CD4-positive, alpha-beta T cell (primary cell): ENCODE results near the gene SELPLG. TPM values are rescaled to one million over a fixed set of nuclear protein-coding genes. Genes with fewer than 3 reads are reported as not detected.
A peak's percentile ranks its signal among the peaks of the same experiment; 100 is the strongest.

ENCODE experiments used
- ATAC-seq: fragments of 200-7000 bp; cut with Tn5 transposase; one replicate; pipeline ENCODE4 v1.10.0; 2022; ENCODE audit warnings: mild to moderate bottlenecking; ENCODE audit not compliant: poor library complexity
- CTCF ChIA-PET: fragments of 350-600 bp; sonication (Branson Sonifier 250); formaldehyde crosslinking; loops from one replicate; lab custom pipeline; 2021; ENCODE audit warnings: antibody characterized with exemption, inconsistent platforms; lab: Charles Lee
- POLR2A ChIA-PET: fragments of 350-600 bp; sonication (Branson Sonifier 250); formaldehyde crosslinking; loops from one replicate; lab custom pipeline; 2021; ENCODE audit warnings: antibody characterized with exemption, inconsistent platforms; lab: Charles Lee
- DNase-seq, 14 experiments: peaks; one replicate each; pipeline ENCODE4 v3.0.0-alpha.2; 2013 to 2020; ENCODE audit warnings: mixed read lengths in 2 of 14
- H3K27ac ChIP-seq, 2 donors: one replicate each; pipeline versions ENCODE4 v1.5.1 to v1.7.0; 2013; ENCODE audit warnings: low read length in 2 of 2, low read depth in 1 of 2, mild to moderate bottlenecking in 1 of 2
- H3K27me3 ChIP-seq, 2 experiments: 1 replicate in 1 of 2; 2 replicates in 1 of 2; pipeline versions ENCODE4 v1.6.1 to v1.7.0; 2013; ENCODE audit warnings: low read length in 2 of 2, control low read depth in 1 of 2, mild to moderate bottlenecking in 1 of 2, moderate library complexity in 1 of 2; ENCODE audit not compliant: insufficient read depth in 2 of 2, control insufficient read depth in 1 of 2
- H3K36me3 ChIP-seq: one replicate; pipeline ENCODE4 v1.6.1; 2013; ENCODE audit warnings: low read length, control low read depth; ENCODE audit not compliant: insufficient read depth
- H3K4me1 ChIP-seq: one replicate; pipeline ENCODE4 v1.6.1; 2013; ENCODE audit warnings: low read length, control low read depth; ENCODE audit not compliant: insufficient read depth
- H3K4me3 ChIP-seq: one replicate; pipeline ENCODE4 v1.5.1; 2013; ENCODE audit warnings: mild to moderate bottlenecking, low read length, moderate library complexity
- H3K9me3 ChIP-seq, 2 experiments: 1 replicate in 1 of 2; 2 replicates in 1 of 2; pipeline versions ENCODE4 v1.6.1 to v1.7.0; 2013; ENCODE audit warnings: low read length in 2 of 2, mild to moderate bottlenecking in 2 of 2, control low read depth in 1 of 2, moderate library complexity in 1 of 2; ENCODE audit not compliant: control insufficient read depth in 1 of 2, insufficient read depth in 1 of 2
- H3K27ac Mint-ChIP-seq: one replicate; pipeline ENCODE4 v1.8.0; 2020; ENCODE audit warnings: mixed read lengths
- H3K27me3 Mint-ChIP-seq: one replicate; pipeline ENCODE4 v1.8.0; 2021; ENCODE audit warnings: mixed read lengths
- H3K36me3 Mint-ChIP-seq: one replicate; pipeline ENCODE4 v1.8.0; 2021; ENCODE audit warnings: low read depth, mixed read lengths
- H3K4me1 Mint-ChIP-seq: one replicate; pipeline ENCODE4 v1.8.0; 2021; ENCODE audit warnings: low read depth, mixed read lengths
- H3K4me3 Mint-ChIP-seq: one replicate; pipeline ENCODE4 v1.8.0; 2020; ENCODE audit warnings: mild to moderate bottlenecking, mixed read lengths
- H3K9me3 Mint-ChIP-seq: one replicate; pipeline ENCODE4 v1.8.0; 2020; ENCODE audit warnings: mixed read lengths
- intact Hi-C, 2 experiments: fragments of 100-400 bp; cut with DNase I in 1 of 2; cut with micrococcal nuclease in 1 of 2; formaldehyde crosslinking; loops; one replicate each; pipeline versions ENCODE4 v1.15.1 to v1.9.0; 2023 to 2025; cut with DNase I, micrococcal nuclease
- total RNA-seq, 174 experiments: library from RNA in 2 of 174; stranded (reverse) in 2 of 174; gene quantifications; one replicate each; pipeline ENCODE4 v1.2.3 and lab custom pipeline; 2021 to 2026
- TF ChIP-seq, protein P1 (sequence below): fragments of 200-600 bp; IDR thresholded peaks from one replicate; pipeline ENCODE4 v1.8.0; 2022; ENCODE audit warnings: antibody characterized with exemption, mild to moderate bottlenecking

The SELPLG gene
- total RNA-seq, 2 experiments from 2014 or later = 25.7 to 27.8 TPM

DNA sequence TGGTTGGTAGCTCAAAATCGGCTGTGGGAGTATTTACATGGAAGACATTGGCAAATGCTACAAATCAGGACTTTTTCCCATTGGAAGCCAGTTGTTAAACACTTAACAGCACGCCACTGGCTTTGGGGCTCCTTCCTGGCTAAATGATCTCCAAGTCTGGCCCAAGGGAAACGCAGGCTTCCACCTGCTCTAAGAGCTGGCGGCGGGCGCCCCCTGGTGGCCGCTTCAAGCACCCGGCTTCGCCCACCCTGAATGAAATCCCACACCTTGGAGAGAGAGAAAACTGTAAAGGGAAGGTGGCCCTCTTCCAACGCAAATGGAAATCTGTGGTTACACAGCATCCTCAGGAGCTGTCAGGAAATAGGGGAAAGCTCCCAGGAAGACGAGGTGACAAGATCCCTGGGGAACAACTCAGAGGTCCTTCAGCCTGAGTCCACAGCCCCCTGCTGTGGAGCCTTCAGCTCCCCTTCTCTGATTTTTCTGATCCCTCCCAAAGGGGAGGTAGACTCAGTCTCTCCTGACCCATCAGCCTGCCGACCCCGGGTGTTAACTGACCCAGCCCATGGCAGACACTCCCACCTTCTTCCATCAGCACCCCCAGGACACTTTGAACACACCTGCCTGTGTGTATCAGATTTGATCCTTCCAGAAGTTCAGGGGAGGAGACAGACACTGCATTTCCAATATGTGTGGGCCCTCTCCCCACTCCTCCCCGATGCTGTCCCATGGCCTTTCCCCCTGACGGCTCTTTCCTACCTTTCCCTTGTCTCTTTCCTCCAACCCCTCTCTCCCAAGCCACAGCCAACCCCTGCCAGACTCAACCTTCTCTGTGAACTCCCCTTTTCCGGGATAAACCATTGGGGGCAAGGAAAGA, 15.4 kb downstream of the SELPLG start:
- CTCF ChIA-PET = interaction anchor here (0.7 to 7.0 kb wide), 24 partner anchors 13 to 475 kb away, joined by 3 to 128 read pairs (median 6); partner anchors contain the start of genes ALKBH2, ISCU, SART3 and SELPLG
- Histone ChIP-seq H3K9me3 (peaks cover 0 to 12% of the 10 kb centered on the region in 2 experiments), H3K27ac (peak overlapping the region; percentile 49 to 80), H3K36me3 (peaks cover 40% of the 10 kb centered on the region), H3K4me3 (no peak overlapping the region), H3K4me1 (peaks cover 63% of the 10 kb centered on the region), H3K27me3 (no peaks in the 10 kb centered on the region)
- Mint-ChIP-seq H3K4me3 (peak overlapping the region; percentile 30), H3K27me3 (no peaks in the 10 kb centered on the region), H3K36me3 (peaks cover 73% of the 10 kb centered on the region), H3K27ac (peak overlapping the region; percentile 84), H3K4me1 (peaks cover 59% of the 10 kb centered on the region), H3K9me3 (no peaks in the 10 kb centered on the region)
- DNase-seq (peak; percentile 61 to 89 (median 72)), ATAC-seq (peak; percentile 54)
- POLR2A ChIA-PET = interaction anchor here (0.8 to 8.6 kb wide), 16 partner anchors 8 to 117 kb away, joined by 3 to 186 read pairs (median 8); partner anchors contain the start of genes ISCU, SART3 and SELPLG
- intact Hi-C loops = loop anchor here (1.0 to 5.0 kb wide), 6 partner anchors 11 to 184 kb away; partner anchors contain the start of genes FICD (in 1 of the 2) and SELPLG (in 1 of the 2)
- TF ChIP-seq, protein P1, sequence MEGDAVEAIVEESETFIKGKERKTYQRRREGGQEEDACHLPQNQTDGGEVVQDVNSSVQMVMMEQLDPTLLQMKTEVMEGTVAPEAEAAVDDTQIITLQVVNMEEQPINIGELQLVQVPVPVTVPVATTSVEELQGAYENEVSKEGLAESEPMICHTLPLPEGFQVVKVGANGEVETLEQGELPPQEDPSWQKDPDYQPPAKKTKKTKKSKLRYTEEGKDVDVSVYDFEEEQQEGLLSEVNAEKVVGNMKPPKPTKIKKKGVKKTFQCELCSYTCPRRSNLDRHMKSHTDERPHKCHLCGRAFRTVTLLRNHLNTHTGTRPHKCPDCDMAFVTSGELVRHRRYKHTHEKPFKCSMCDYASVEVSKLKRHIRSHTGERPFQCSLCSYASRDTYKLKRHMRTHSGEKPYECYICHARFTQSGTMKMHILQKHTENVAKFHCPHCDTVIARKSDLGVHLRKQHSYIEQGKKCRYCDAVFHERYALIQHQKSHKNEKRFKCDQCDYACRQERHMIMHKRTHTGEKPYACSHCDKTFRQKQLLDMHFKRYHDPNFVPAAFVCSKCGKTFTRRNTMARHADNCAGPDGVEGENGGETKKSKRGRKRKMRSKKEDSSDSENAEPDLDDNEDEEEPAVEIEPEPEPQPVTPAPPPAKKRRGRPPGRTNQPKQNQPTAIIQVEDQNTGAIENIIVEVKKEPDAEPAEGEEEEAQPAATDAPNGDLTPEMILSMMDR = peak; percentile 98

DNA sequence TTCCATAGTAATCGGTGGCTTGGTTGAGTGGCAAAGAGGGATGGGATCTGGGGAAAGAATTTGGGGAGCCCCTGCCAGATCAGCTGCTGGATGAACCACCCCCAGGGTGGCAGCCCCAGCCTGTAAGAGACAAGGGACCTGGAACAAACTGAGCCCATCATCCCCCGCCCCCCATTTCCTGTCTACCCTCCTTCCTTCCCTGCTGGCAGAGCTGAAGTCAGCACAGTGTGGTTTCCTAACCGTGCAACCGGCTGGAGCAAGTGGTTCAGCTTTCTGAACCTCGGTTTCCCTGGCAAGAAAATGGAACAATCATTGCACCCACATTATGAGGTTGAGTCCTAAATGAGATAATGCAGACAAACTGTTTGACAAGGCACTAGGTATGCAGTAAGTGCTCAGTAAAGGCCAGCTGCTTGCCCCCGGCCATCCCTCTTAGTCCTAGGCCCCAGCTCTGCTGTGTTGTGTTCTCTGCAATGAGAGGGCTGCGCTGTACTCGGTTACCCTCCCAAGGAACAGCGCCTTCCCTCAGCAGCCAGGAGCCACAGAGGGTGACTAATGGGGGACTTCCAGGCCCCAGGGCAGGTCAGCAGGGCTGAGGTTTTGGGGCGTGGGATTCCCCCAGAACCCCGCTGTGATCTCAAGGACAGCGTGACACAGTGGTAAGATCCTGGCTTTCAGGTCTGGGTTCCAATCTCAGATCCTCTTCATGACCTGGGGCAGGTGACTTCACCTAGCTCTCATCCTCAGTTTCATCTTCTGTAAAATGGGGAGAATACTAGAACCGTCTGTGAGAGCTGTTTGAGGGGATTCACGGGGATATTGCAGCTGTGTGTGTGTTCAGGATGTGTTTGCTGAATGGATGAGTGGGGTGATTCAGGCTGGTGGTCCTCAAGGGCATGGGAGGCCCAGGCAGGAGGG, 16.5 kb downstream of the SELPLG start:
- Mint-ChIP-seq H3K4me3 (peak overlapping the region; percentile 11), H3K27me3 (no peaks in the 10 kb centered on the region), H3K27ac (peak overlapping the region; percentile 84), H3K9me3 (no peaks in the 10 kb centered on the region), H3K36me3 (peaks cover 61% of the 10 kb centered on the region), H3K4me1 (peaks cover 52% of the 10 kb centered on the region)
- TF ChIP-seq, protein P1 = no peak
- DNase-seq (peak; percentile 38 to 96 (median 61)), ATAC-seq (peak; percentile 75)
- Histone ChIP-seq H3K4me1 (peaks cover 63% of the 10 kb centered on the region), H3K4me3 (no peak overlapping the region), H3K9me3 (peaks cover 0 to 12% of the 10 kb centered on the region in 2 experiments), H3K27ac (peak overlapping the region; percentile 61 to 80), H3K36me3 (peaks cover 29% of the 10 kb centered on the region), H3K27me3 (no peaks in the 10 kb centered on the region)
- CTCF ChIA-PET = interaction anchor here (0.7 to 7.0 kb wide), 24 partner anchors 15 to 495 kb away, joined by 3 to 128 read pairs (median 6); partner anchors contain the start of genes ALKBH2, ISCU, SART3 and SELPLG
- intact Hi-C loops = loop anchor here (1.0 to 5.0 kb wide), 2 partner anchors 100 to 188 kb away; partner anchors contain the start of gene FICD (in 1 of the 2)
- POLR2A ChIA-PET = interaction anchor here (1.0 to 8.6 kb wide), 14 partner anchors 8 to 118 kb away, joined by 3 to 186 read pairs (median 10); partner anchors contain the start of genes ISCU, SART3 and SELPLG
